H1 (cell line): ENCODE results near the gene MRTFB. TPM values are rescaled to one million over a fixed set of nuclear protein-coding genes. Genes with fewer than 3 reads are reported as not detected.

Source experiments
- ASH2L ChIP-seq: fragments of 200-600, 300-600 bp; sonication (generic); IDR thresholded peaks from one replicate; pipeline ENCODE4 v1.7.1; 2017; ENCODE audit warnings: low read length
- BACH1 ChIP-seq: IDR thresholded peaks from 2 replicates; pipeline ENCODE4 v1.6.1; 2012; ENCODE audit warnings: low read length, improper control_type of control experiment
- EP300 ChIP-seq, 2 experiments: IDR thresholded peaks; 1 replicate in 1 of 2; 2 replicates in 1 of 2; pipeline ENCODE4 v1.6.1; 2011 to 2012; ENCODE audit warnings: low read depth in 2 of 2, low read length in 2 of 2, mild to moderate bottlenecking in 2 of 2, borderline replicate concordance in 1 of 2, inconsistent platforms in 1 of 2, moderate library complexity in 1 of 2
- RAD21 ChIP-seq, 2 experiments: IDR thresholded peaks in 1 of 2; conservative IDR thresholded peaks in 1 of 2; 2 replicates each; pipeline ENCODE4 v1.6.1; 2011; ENCODE audit warnings: low read depth in 2 of 2, low read length in 2 of 2, improper control_type of control experiment in 1 of 2, inconsistent platforms in 1 of 2, mild to moderate bottlenecking in 1 of 2, moderate library complexity in 1 of 2
- SIRT6 ChIP-seq: IDR thresholded peaks from one replicate; pipeline ENCODE4 v1.7.1; 2012; ENCODE audit warnings: low read length, inconsistent platforms
- TCF12 ChIP-seq: IDR thresholded peaks from 2 replicates; pipeline ENCODE4 v1.6.1; 2011; ENCODE audit warnings: low read depth, mild to moderate bottlenecking, low read length
- polyA plus RNA-seq, 7 experiments: library from polyadenylated mRNA; depleted of rRNA in 3 of 7; stranded (reverse) in 5 of 7; unstranded in 2 of 7; fragments of >200 nt in 5 of 7; fragments of 200-250 nt in 2 of 7; gene quantifications; 1 replicate in 5 of 7; 2 replicates in 1 of 7; 4 replicates in 1 of 7; pipeline versions ENCODE4 v1.2.1 to v1.2.3, GENCODE V29; 2011 to 2013; ENCODE audit warnings: missing spikeins in 2 of 7, mixed read lengths in 2 of 7
- total RNA-seq: library from RNA; stranded (reverse); fragmentation: NEBNext Ultra II Directional; extraction: Animal tissue kit (Norgen Biotek cat#: 25700); gene quantifications from 2 replicates; pipeline ENCODE4 v1.2.1, GENCODE V29; 2021
- TF ChIP-seq, protein P1 (sequence below): fragments of 300-600 bp; sonication (generic); IDR thresholded peaks from 2 replicates; pipeline ENCODE4 v1.7.1; 2012; ENCODE audit warnings: low read length, moderate library complexity, mild to moderate bottlenecking, inconsistent platforms; ENCODE audit not compliant: insufficient replicate concordance
- TF ChIP-seq, protein P2 (sequence below), 3 experiments: IDR thresholded peaks; 1 replicate in 2 of 3; 2 replicates in 1 of 3; pipeline versions ENCODE4 v1.5.1 to v1.6.1; 2011; ENCODE audit warnings: low read length in 3 of 3, mild to moderate bottlenecking in 3 of 3, inconsistent platforms in 2 of 3, low read depth in 1 of 3, moderate library complexity in 1 of 3; ENCODE audit not compliant: insufficient read depth in 1 of 3; ENCODE audit errors: control extremely low read depth in 1 of 3

The MRTFB gene
- total and polyA plus RNA-seq, 2 of the 8 experiments (the other 6 are each of a cell fraction or from before 2014, with no cell fraction given) = 13.5 to 34.9 TPM

- TF ChIP-seq, protein P1, sequence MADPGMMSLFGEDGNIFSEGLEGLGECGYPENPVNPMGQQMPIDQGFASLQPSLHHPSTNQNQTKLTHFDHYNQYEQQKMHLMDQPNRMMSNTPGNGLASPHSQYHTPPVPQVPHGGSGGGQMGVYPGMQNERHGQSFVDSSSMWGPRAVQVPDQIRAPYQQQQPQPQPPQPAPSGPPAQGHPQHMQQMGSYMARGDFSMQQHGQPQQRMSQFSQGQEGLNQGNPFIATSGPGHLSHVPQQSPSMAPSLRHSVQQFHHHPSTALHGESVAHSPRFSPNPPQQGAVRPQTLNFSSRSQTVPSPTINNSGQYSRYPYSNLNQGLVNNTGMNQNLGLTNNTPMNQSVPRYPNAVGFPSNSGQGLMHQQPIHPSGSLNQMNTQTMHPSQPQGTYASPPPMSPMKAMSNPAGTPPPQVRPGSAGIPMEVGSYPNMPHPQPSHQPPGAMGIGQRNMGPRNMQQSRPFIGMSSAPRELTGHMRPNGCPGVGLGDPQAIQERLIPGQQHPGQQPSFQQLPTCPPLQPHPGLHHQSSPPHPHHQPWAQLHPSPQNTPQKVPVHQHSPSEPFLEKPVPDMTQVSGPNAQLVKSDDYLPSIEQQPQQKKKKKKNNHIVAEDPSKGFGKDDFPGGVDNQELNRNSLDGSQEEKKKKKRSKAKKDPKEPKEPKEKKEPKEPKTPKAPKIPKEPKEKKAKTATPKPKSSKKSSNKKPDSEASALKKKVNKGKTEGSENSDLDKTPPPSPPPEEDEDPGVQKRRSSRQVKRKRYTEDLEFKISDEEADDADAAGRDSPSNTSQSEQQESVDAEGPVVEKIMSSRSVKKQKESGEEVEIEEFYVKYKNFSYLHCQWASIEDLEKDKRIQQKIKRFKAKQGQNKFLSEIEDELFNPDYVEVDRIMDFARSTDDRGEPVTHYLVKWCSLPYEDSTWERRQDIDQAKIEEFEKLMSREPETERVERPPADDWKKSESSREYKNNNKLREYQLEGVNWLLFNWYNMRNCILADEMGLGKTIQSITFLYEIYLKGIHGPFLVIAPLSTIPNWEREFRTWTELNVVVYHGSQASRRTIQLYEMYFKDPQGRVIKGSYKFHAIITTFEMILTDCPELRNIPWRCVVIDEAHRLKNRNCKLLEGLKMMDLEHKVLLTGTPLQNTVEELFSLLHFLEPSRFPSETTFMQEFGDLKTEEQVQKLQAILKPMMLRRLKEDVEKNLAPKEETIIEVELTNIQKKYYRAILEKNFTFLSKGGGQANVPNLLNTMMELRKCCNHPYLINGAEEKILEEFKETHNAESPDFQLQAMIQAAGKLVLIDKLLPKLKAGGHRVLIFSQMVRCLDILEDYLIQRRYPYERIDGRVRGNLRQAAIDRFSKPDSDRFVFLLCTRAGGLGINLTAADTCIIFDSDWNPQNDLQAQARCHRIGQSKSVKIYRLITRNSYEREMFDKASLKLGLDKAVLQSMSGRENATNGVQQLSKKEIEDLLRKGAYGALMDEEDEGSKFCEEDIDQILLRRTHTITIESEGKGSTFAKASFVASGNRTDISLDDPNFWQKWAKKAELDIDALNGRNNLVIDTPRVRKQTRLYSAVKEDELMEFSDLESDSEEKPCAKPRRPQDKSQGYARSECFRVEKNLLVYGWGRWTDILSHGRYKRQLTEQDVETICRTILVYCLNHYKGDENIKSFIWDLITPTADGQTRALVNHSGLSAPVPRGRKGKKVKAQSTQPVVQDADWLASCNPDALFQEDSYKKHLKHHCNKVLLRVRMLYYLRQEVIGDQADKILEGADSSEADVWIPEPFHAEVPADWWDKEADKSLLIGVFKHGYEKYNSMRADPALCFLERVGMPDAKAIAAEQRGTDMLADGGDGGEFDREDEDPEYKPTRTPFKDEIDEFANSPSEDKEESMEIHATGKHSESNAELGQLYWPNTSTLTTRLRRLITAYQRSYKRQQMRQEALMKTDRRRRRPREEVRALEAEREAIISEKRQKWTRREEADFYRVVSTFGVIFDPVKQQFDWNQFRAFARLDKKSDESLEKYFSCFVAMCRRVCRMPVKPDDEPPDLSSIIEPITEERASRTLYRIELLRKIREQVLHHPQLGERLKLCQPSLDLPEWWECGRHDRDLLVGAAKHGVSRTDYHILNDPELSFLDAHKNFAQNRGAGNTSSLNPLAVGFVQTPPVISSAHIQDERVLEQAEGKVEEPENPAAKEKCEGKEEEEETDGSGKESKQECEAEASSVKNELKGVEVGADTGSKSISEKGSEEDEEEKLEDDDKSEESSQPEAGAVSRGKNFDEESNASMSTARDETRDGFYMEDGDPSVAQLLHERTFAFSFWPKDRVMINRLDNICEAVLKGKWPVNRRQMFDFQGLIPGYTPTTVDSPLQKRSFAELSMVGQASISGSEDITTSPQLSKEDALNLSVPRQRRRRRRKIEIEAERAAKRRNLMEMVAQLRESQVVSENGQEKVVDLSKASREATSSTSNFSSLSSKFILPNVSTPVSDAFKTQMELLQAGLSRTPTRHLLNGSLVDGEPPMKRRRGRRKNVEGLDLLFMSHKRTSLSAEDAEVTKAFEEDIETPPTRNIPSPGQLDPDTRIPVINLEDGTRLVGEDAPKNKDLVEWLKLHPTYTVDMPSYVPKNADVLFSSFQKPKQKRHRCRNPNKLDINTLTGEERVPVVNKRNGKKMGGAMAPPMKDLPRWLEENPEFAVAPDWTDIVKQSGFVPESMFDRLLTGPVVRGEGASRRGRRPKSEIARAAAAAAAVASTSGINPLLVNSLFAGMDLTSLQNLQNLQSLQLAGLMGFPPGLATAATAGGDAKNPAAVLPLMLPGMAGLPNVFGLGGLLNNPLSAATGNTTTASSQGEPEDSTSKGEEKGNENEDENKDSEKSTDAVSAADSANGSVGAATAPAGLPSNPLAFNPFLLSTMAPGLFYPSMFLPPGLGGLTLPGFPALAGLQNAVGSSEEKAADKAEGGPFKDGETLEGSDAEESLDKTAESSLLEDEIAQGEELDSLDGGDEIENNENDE = no peak
- TF ChIP-seq, protein P2, sequence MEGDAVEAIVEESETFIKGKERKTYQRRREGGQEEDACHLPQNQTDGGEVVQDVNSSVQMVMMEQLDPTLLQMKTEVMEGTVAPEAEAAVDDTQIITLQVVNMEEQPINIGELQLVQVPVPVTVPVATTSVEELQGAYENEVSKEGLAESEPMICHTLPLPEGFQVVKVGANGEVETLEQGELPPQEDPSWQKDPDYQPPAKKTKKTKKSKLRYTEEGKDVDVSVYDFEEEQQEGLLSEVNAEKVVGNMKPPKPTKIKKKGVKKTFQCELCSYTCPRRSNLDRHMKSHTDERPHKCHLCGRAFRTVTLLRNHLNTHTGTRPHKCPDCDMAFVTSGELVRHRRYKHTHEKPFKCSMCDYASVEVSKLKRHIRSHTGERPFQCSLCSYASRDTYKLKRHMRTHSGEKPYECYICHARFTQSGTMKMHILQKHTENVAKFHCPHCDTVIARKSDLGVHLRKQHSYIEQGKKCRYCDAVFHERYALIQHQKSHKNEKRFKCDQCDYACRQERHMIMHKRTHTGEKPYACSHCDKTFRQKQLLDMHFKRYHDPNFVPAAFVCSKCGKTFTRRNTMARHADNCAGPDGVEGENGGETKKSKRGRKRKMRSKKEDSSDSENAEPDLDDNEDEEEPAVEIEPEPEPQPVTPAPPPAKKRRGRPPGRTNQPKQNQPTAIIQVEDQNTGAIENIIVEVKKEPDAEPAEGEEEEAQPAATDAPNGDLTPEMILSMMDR (IDR thresholded peaks at IDR 0.05; ENCODE audit: control extremely low read depth in 1 of 3, insufficient read depth in 1 of 3, low read depth in 1 of 3, low read length in 3 of 3) = peak; percentile 31 to 53 (median 48)
- no peak for TF ChIP-seq ASH2L
- TF ChIP-seq EP300 (IDR thresholded peaks at IDR 0.05; ENCODE audit: borderline replicate concordance in 1 of 2, low read depth in 2 of 2, low read length in 2 of 2) = no peak
- TF ChIP-seq TCF12 = no peak
- 0 out of 2 replicates have a peak, but pooled peaks have one; percentile 54 for TF ChIP-seq BACH1
- TF ChIP-seq RAD21 (IDR thresholded peaks at IDR 0.05 in 1 of 2, conservative IDR thresholded peaks at IDR 0.05 in 1 of 2; ENCODE audit: low read depth in 2 of 2, low read length in 2 of 2) = peak; percentile 64 to 72
- no peak for TF ChIP-seq SIRT6
Measured at GRCh38 chr16:14300705-14301168, 229.6 kb downstream of the MRTFB start (continued).
